GM12892 (cell line): ENCODE data around the gene ZSCAN20.

Source experiments
- POLR2A ChIP-seq: IDR thresholded peaks from 2 replicates; pipeline ENCODE4 v1.6.1; 2011; ENCODE audit warnings: low read depth, low read length, control low read depth
- POLR2AphosphoS5 ChIP-seq: IDR thresholded peaks from 2 replicates; pipeline ENCODE4 v1.6.1; 2011; ENCODE audit warnings: low read depth, low read length, control low read depth
- TAF1 ChIP-seq: IDR thresholded peaks from 2 replicates; pipeline ENCODE4 v1.6.1; 2011; ENCODE audit warnings: low read depth, mild to moderate bottlenecking, control low read depth, low read length, borderline replicate concordance

- no peak for TF ChIP-seq POLR2A
- TF ChIP-seq TAF1, result no peak
- TF ChIP-seq POLR2AphosphoS5, result no peak
These were observed 12.3 kb upstream of the ZSCAN20 start for GRCh38 chr1:33460144-33460543.
